HepG2 (cell line): Measurements from ENCODE around the gene STK32A. TPM values are rescaled to one million over a fixed set of nuclear protein-coding genes. Genes with fewer than 3 reads are reported as not detected.

Experiments used
- ATAC-seq: fragments of 200-7000 bp; cut with Tn5 transposase; 3 replicates; pipeline ENCODE4 v1.9.1; 2020; ENCODE audit warnings: mild to moderate bottlenecking, moderate library complexity
- BruUV-seq: library from RNA; stranded (reverse); fragments of 400-500 nt; replicated peaks from 2 replicates; lab custom pipeline; 2021; lab: Mats Ljungman, UMichigan
- CTCF ChIA-PET: fragments of 300-600 bp; formaldehyde crosslinking; extraction: SDS; loops from one replicate; lab custom pipeline; 2021; ENCODE audit warnings: low total read pairs, inconsistent platforms, low intra/inter-chr PET ratio; lab: Yijun Ruan, JAX
- POLR2A ChIA-PET: fragments of 350-600 bp; sonication (Branson Sonifier 250); formaldehyde crosslinking; loops from one replicate; lab custom pipeline; 2020; ENCODE audit warnings: antibody characterized with exemption, inconsistent platforms; lab: Yijun Ruan, JAX
- DNase-seq: peaks from one replicate; pipeline ENCODE4 v3.0.0-alpha.2; 2015; ENCODE audit warnings: low spot score
- FAIRE-seq: peaks from 3 replicates; lab custom pipeline; 2011; peaks lifted over from hg19 to GRCh38; lab: Jason Lieb, UNC
- H2AFZ ChIP-seq: one replicate; pipeline ENCODE4 v1.6.1; 2011; ENCODE audit warnings: low read length, inconsistent platforms
- H3K27ac ChIP-seq: fragments of 300-600 bp; 3 replicates; pipeline ENCODE4 v1.8.0; 2011; ENCODE audit warnings: mixed run types, mild to moderate bottlenecking, mixed read lengths, low read length, inconsistent platforms; ENCODE audit not compliant: insufficient read depth; ENCODE audit errors: extremely low read length
- H3K27me3 ChIP-seq, 2 experiments: fragments of 200-600 bp in 1 of 2; 2 replicates in 1 of 2; 3 replicates in 1 of 2; pipeline versions ENCODE4 v1.6.0 to v1.8.0; 2011; ENCODE audit warnings: low read length in 2 of 2, mild to moderate bottlenecking in 2 of 2, moderate library complexity in 2 of 2, inconsistent platforms in 1 of 2; ENCODE audit not compliant: insufficient read depth in 2 of 2, control insufficient read depth in 1 of 2
- H3K36me3 ChIP-seq, 2 experiments: fragments of 200-600 bp in 1 of 2; replicated peaks in 1 of 2; 2 replicates in 1 of 2; 3 replicates in 1 of 2; pipeline versions ENCODE4 v1.5.1 to v1.8.0; 2011; ENCODE audit warnings: low read length in 2 of 2, inconsistent platforms in 1 of 2; ENCODE audit not compliant: insufficient read depth in 2 of 2, control insufficient read depth in 1 of 2
- H3K4me1 ChIP-seq: 2 replicates; pipeline ENCODE4 v1.5.1; 2012; ENCODE audit warnings: low read length, inconsistent platforms; ENCODE audit not compliant: insufficient read depth
- H3K4me2 ChIP-seq: 2 replicates; pipeline ENCODE4 v1.6.0; 2011; ENCODE audit warnings: low read depth, low read length, inconsistent platforms
- H3K4me3 ChIP-seq, 3 experiments: fragments of 200-600 bp in 1 of 3; sonication (generic), shearing (Covaris generic) in 1 of 3; replicated peaks in 1 of 3; 2 replicates each; pipeline ENCODE4 v1.5.1; 2011 to 2016; ENCODE audit warnings: low read length in 3 of 3, inconsistent platforms in 2 of 3, low read depth in 2 of 3, mild to moderate bottlenecking in 2 of 3, control low read depth in 1 of 3, mixed read lengths in 1 of 3; ENCODE audit not compliant: insufficient read depth in 1 of 3
- H3K79me2 ChIP-seq: one replicate; pipeline ENCODE4 v1.6.1; 2011; ENCODE audit warnings: low read length, inconsistent platforms; ENCODE audit not compliant: insufficient read depth
- H3K9ac ChIP-seq: 2 replicates; pipeline ENCODE4 v1.6.0; 2011; ENCODE audit warnings: mild to moderate bottlenecking, low read depth, low read length, inconsistent platforms; ENCODE audit not compliant: insufficient read depth
- H3K9me3 ChIP-seq: 2 replicates; pipeline ENCODE4 v1.5.1; 2012; ENCODE audit warnings: mild to moderate bottlenecking, low read length
- H4K20me1 ChIP-seq: 2 replicates; pipeline ENCODE4 v1.6.0; 2011; ENCODE audit warnings: inconsistent platforms, mild to moderate bottlenecking, low read length, moderate library complexity; ENCODE audit not compliant: insufficient read depth
- CTCF ChIP-seq: sonication (generic); formaldehyde crosslinking; IDR thresholded peaks from 2 replicates; pipeline ENCODE4 v1.5.0; 2020; ENCODE audit warnings: mild to moderate bottlenecking, missing genetic modification reagents, moderate library complexity
- FOXJ3 ChIP-seq: sonication (generic); formaldehyde crosslinking; IDR thresholded peaks from 2 replicates; pipeline ENCODE4 v1.4.0; 2020; ENCODE audit warnings: missing genetic modification reagents, mild to moderate bottlenecking, borderline replicate concordance
- NFAT5 ChIP-seq: sonication (generic); formaldehyde crosslinking; IDR thresholded peaks from 2 replicates; pipeline ENCODE4 v1.4.0; 2020; ENCODE audit warnings: missing genetic modification reagents
- SAFB2 ChIP-seq: sonication (generic); formaldehyde crosslinking; IDR thresholded peaks from 2 replicates; pipeline ENCODE4 v1.5.1; 2020; ENCODE audit warnings: missing genetic modification reagents, low read depth, mild to moderate bottlenecking, borderline replicate concordance
- STAG1 ChIP-seq: sonication (generic); formaldehyde crosslinking; IDR thresholded peaks from 2 replicates; pipeline ENCODE4 v1.4.0; 2020; ENCODE audit warnings: missing genetic modification reagents
- ZNF513 ChIP-seq: sonication (generic); formaldehyde crosslinking; conservative IDR thresholded peaks from 2 replicates; pipeline ENCODE4 v1.5.0; 2020; ENCODE audit warnings: missing genetic modification reagents
- WGBS: methylation state at CpG from one replicate; pipeline ENCODE4 v1.1.6; 2017; ENCODE audit warnings: low lambda C conversion rate; 5-methylcytosine and 5-hydroxymethylcytosine counted together
- in situ Hi-C: cut with HindIII; loops from 2 replicates; pipeline ENCODE4 v1.10.0; 2017; ENCODE audit warnings: low pct_unique_long_range_greater_than_20kb; ENCODE audit not compliant: extremely low pct_ligation_motif_present
- intact Hi-C: fragments of 100-400 bp; cut with micrococcal nuclease; formaldehyde crosslinking; loops from one replicate; pipeline ENCODE4 v1.10.0; 2022; ENCODE audit not compliant: unreplicated experiment
- polyA plus RNA-seq, 8 experiments: library from polyadenylated mRNA; depleted of rRNA in 3 of 8; stranded (reverse) in 7 of 8; unstranded in 1 of 8; fragments of >200 nt; fragmentation: Illumina TruSeq in 4 of 8; extraction: Trizol in 4 of 8; gene quantifications; 2 replicates each; pipeline versions ENCODE4 v1.2.1 to v1.2.3, GENCODE V29; 2011 to 2016; ENCODE audit warnings: low read depth in 4 of 8, missing spikeins in 1 of 8, mixed read lengths in 1 of 8; ENCODE audit not compliant: insufficient read depth in 1 of 8
- total RNA-seq, 5 experiments: library from RNA; depleted of rRNA; stranded (reverse); fragments of >200 nt; fragmentation: Illumina TruSeq; extraction: Trizol; gene quantifications; 2 replicates each; pipeline ENCODE4 v1.2.3, GENCODE V29; 2016; ENCODE audit warnings: low read depth in 1 of 5

STK32A gene
- total and polyA plus RNA-seq, 2 of the 13 experiments (the other 11 are each of a cell fraction or from before 2014, with no cell fraction given), result not detected

- intact Hi-C loops, result loop anchor here (1.0 to 10.0 kb wide), 3 partner anchors 145 to 354 kb away; no protein-coding TSS in a partner anchor
- no peak overlapping the region for H3K27ac ChIP-seq
- 4% methylated on average over 3 of the region's 3 CpGs for WGBS
- no peaks in the 10 kb centered on the region for H3K4me1 ChIP-seq
- no peak overlapping the region for H3K9ac ChIP-seq
- TF ChIP-seq STAG1 (CRISPR knock-in tag) (peak; percentile 53), CTCF (CRISPR knock-in tag) (peak; percentile 43), SAFB2 (no peak)
- ATAC-seq, result peak; percentile 69
- no peaks in the 10 kb centered on the region for H3K9me3 ChIP-seq
- no peak overlapping the region for H3K4me2 ChIP-seq
- ChIA-PET CTCF (no interaction called here), POLR2A (no interaction called here)
- no peak for FAIRE-seq
- no peaks in the 10 kb centered on the region for H3K36me3 ChIP-seq
- H3K79me2 ChIP-seq, result no peaks in the 10 kb centered on the region
- no peaks in the 10 kb centered on the region for H3K27me3 ChIP-seq
- H2AFZ ChIP-seq, result no peak overlapping the region
- H3K4me3 ChIP-seq, result no peak overlapping the region
- no peaks in the 10 kb centered on the region for H4K20me1 ChIP-seq
- in situ Hi-C loops, result loop anchor here (10.0 kb wide), 1 partner anchor 351 kb away; no protein-coding TSS in a partner anchor
- BruUV-seq, result no TSS peak
- DNase-seq, result peak; percentile 8
Measured at GRCh38 chr5:147223948-147224791, 10.7 kb upstream of the STK32A start.

DNA sequence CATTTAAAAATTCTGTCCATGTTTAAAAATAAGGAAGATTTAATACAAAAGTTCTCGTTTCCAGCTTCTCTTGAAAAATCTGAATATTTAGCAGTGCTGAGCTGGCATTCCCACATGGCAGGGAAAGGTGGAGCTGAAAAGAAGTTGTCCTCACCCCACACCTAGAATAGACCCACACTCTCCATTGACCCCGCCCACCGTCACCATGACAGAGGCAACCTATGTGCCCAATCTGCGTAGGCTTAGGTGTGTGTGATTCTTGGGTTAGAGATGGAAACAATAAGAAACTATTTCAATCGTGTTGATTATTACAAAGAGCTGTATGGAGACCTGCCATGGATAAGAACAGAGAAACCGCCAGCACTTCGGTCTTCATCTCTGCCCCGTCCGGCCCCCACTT, 8.9 kb upstream of the STK32A start:
- Histone ChIP-seq H3K9ac (no peak overlapping the region), H3K9me3 (no peaks in the 10 kb centered on the region), H3K27ac (no peak overlapping the region), H3K27me3 (no peaks in the 10 kb centered on the region), H3K4me2 (no peak overlapping the region), H4K20me1 (no peaks in the 10 kb centered on the region), H2AFZ (no peak overlapping the region), H3K4me1 (no peaks in the 10 kb centered on the region), H3K4me3 (no peak overlapping the region), H3K36me3 (no peaks in the 10 kb centered on the region), H3K79me2 (no peaks in the 10 kb centered on the region)
- ChIA-PET CTCF (no interaction called here), POLR2A (no interaction called here)
- 30% methylated on average over 9 of the region's 9 CpGs for WGBS
- no TSS peak for BruUV-seq
- intact Hi-C loops, result loop anchor here (10.0 kb wide), 1 partner anchor 169 kb away; no protein-coding TSS in a partner anchor
- no peak for DNase-seq
- no peak for FAIRE-seq
- ATAC-seq, result no peak
- in situ Hi-C loops, result loop anchor here (10.0 kb wide), 1 partner anchor 349 kb away; no protein-coding TSS in a partner anchor
- TF ChIP-seq FOXJ3 (CRISPR knock-in tag) (no peak), ZNF513 (CRISPR knock-in tag) (no peak), NFAT5 (CRISPR knock-in tag) (no peak)
